Keratinocyte (primary cell): Measurements from ENCODE around the gene GDNF. TPM values are rescaled to one million over a fixed set of nuclear protein-coding genes. Genes with fewer than 3 reads are reported as not detected.

Experiments
- DNase-seq: peaks from one replicate; pipeline ENCODE4 v3.0.0-alpha.2; 2011; ENCODE audit warnings: low read depth, missing footprints, low spot score
- FAIRE-seq: peaks from 2 replicates; lab custom pipeline; 2011; peaks lifted over from hg19 to GRCh38; lab: Jason Lieb, UNC
- H2AFZ ChIP-seq: 2 replicates; pipeline ENCODE4 v1.6.0; 2012; ENCODE audit warnings: low read length, control low read depth, inconsistent platforms; ENCODE audit not compliant: control insufficient read depth
- H3K27ac ChIP-seq: 2 replicates; pipeline ENCODE4 v1.5.1; 2011; ENCODE audit warnings: low read length; ENCODE audit not compliant: control insufficient read depth, insufficient read depth
- H3K27me3 ChIP-seq: 3 replicates; pipeline ENCODE4 v1.6.0; 2011; ENCODE audit warnings: low read length; ENCODE audit not compliant: control insufficient read depth, insufficient read depth; ENCODE audit errors: extremely low read depth
- H3K36me3 ChIP-seq, 2 experiments: 2 replicates in 1 of 2; 3 replicates in 1 of 2; pipeline ENCODE4 v1.5.1; 2011; ENCODE audit warnings: low read length in 2 of 2, mild to moderate bottlenecking in 1 of 2; ENCODE audit not compliant: control insufficient read depth in 2 of 2, insufficient read depth in 2 of 2; ENCODE audit errors: extremely low read depth in 1 of 2
- H3K4me1 ChIP-seq: 3 replicates; pipeline ENCODE4 v1.5.1; 2011; ENCODE audit warnings: low read length; ENCODE audit not compliant: control insufficient read depth, insufficient read depth; ENCODE audit errors: extremely low read depth
- H3K4me2 ChIP-seq: 3 replicates; pipeline ENCODE4 v1.6.0; 2011; ENCODE audit warnings: low read depth, low read length; ENCODE audit not compliant: control insufficient read depth, insufficient read depth; ENCODE audit errors: extremely low read depth
- H3K4me3 ChIP-seq, 3 experiments: fragments of 200-600 bp in 1 of 3; sonication (generic) in 1 of 3; 2 replicates in 2 of 3; 3 replicates in 1 of 3; pipeline ENCODE4 v1.5.1; 2011 to 2016; ENCODE audit warnings: low read length in 3 of 3, mild to moderate bottlenecking in 3 of 3, control low read depth in 2 of 3, inconsistent platforms in 1 of 3, low read depth in 1 of 3, mixed read lengths in 1 of 3, mixed run types in 1 of 3, moderate library complexity in 1 of 3; ENCODE audit not compliant: control insufficient read depth in 2 of 3, insufficient read depth in 2 of 3; ENCODE audit errors: extremely low read depth in 1 of 3
- H3K79me2 ChIP-seq: 2 replicates; pipeline ENCODE4 v1.6.0; 2012; ENCODE audit warnings: low read length; ENCODE audit not compliant: control insufficient read depth, insufficient read depth
- H3K9ac ChIP-seq: 3 replicates; pipeline ENCODE4 v1.6.0; 2011; ENCODE audit warnings: low read length; ENCODE audit not compliant: control insufficient read depth, insufficient read depth; ENCODE audit errors: extremely low read depth
- H3K9me1 ChIP-seq: 3 replicates; pipeline ENCODE4 v1.6.0; 2011; ENCODE audit warnings: low read length; ENCODE audit not compliant: control insufficient read depth, insufficient read depth; ENCODE audit errors: extremely low read depth
- H3K9me3 ChIP-seq: 2 replicates; pipeline ENCODE4 v1.5.1; 2012; ENCODE audit warnings: low read depth, low read length; ENCODE audit not compliant: control insufficient read depth
- H4K20me1 ChIP-seq: 3 replicates; pipeline ENCODE4 v1.6.0; 2011; ENCODE audit warnings: low read length; ENCODE audit not compliant: control insufficient read depth, insufficient read depth; ENCODE audit errors: extremely low read depth
- EZH2 ChIP-seq: IDR thresholded peaks from one replicate; pipeline ENCODE4 v1.6.1; 2012; ENCODE audit warnings: inconsistent platforms, mild to moderate bottlenecking, low read length, moderate library complexity
- dilution Hi-C: fragments of 300-500 bp; cut with MboI; formaldehyde crosslinking; loops from one replicate; pipeline ENCODE4 v1.7.0; 2020; ENCODE audit warnings: low sequenced_read_pairs; ENCODE audit not compliant: extremely low pct_ligation_motif_present
- polyA plus RNA-seq, 5 experiments: library from polyadenylated mRNA; depleted of rRNA in 3 of 5; stranded (reverse) in 3 of 5; stranded (forward) in 1 of 5; unstranded in 1 of 5; fragments of >200 nt; gene quantifications; 1 replicate in 1 of 5; 2 replicates in 3 of 5; 3 replicates in 1 of 5; pipeline versions ENCODE4 v1.2.1 to v1.2.3, GENCODE V29; 2011 to 2012; ENCODE audit warnings: missing spikeins in 2 of 5, low read depth in 1 of 5, low replicate concordance in 1 of 5
- TF ChIP-seq, protein P1 (sequence below), 3 experiments: IDR thresholded peaks in 1 of 3; conservative IDR thresholded peaks in 1 of 3; optimal IDR thresholded peaks in 1 of 3; 2 replicates in 2 of 3; 3 replicates in 1 of 3; pipeline versions ENCODE3 to v1.5.1; 2011; ENCODE audit warnings: low read length in 3 of 3, mild to moderate bottlenecking in 3 of 3, moderate library complexity in 2 of 3, control low read depth in 1 of 3, inconsistent platforms in 1 of 3; ENCODE audit not compliant: insufficient read depth in 2 of 3; ENCODE audit errors: extremely low read depth in 1 of 3

The GDNF gene
- polyA plus RNA-seq, 1 donor (not counting 4 experiments of a cell fraction or from before 2014, with no cell fraction given), result 2.4 TPM

DNA sequence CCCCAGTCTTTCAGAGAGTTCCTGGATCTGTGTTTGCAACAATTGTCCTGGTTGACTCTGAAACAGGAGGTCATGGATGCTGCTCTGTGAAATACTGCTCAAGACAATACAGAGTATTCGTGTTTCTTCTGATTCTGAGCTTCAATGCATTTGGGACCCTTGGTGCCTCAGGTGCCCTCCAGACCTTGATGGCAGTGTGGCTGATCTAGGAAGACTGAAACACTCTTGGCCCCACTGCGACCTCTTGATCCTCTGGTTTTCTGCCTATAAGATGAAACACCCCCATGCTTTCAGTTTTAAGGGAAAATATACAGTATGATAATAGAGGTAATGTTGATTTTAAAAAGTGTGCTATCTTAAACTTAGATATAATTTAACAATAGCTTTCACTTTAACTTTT lies 67.6 kb downstream of the GDNF start:
- no peaks in the 10 kb centered on the region for H3K79me2 ChIP-seq
- FAIRE-seq (no peak), DNase-seq (no peak)
- H3K27ac ChIP-seq, result peak overlapping the region; percentile 60
- peaks cover 38% of the 10 kb centered on the region for H3K4me1 ChIP-seq
- no peaks in the 10 kb centered on the region for H3K36me3 ChIP-seq
- peak overlapping the region; percentile 23 for H3K4me2 ChIP-seq
- H3K4me3 ChIP-seq, result no peak overlapping the region
- H3K9ac ChIP-seq, result no peak overlapping the region
- H3K27me3 ChIP-seq, result no peaks in the 10 kb centered on the region
- H3K9me3 ChIP-seq, result no peaks in the 10 kb centered on the region
- peak overlapping the region; percentile 43 for H2AFZ ChIP-seq
- TF ChIP-seq, protein P1, sequence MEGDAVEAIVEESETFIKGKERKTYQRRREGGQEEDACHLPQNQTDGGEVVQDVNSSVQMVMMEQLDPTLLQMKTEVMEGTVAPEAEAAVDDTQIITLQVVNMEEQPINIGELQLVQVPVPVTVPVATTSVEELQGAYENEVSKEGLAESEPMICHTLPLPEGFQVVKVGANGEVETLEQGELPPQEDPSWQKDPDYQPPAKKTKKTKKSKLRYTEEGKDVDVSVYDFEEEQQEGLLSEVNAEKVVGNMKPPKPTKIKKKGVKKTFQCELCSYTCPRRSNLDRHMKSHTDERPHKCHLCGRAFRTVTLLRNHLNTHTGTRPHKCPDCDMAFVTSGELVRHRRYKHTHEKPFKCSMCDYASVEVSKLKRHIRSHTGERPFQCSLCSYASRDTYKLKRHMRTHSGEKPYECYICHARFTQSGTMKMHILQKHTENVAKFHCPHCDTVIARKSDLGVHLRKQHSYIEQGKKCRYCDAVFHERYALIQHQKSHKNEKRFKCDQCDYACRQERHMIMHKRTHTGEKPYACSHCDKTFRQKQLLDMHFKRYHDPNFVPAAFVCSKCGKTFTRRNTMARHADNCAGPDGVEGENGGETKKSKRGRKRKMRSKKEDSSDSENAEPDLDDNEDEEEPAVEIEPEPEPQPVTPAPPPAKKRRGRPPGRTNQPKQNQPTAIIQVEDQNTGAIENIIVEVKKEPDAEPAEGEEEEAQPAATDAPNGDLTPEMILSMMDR (optimal IDR thresholded peaks at IDR 0.05 in 1 of 3, IDR thresholded peaks at IDR 0.05 in 1 of 3, conservative IDR thresholded peaks at IDR 0.05 in 1 of 3; ENCODE audit: extremely low read depth in 1 of 3, insufficient read depth in 2 of 3, low read length in 3 of 3), result no peak
- no peak for TF ChIP-seq EZH2
- dilution Hi-C loops, result no loop called here
- H4K20me1 ChIP-seq, result no peaks in the 10 kb centered on the region
- H3K9me1 ChIP-seq, result peaks cover 2% of the 10 kb centered on the region

DNA sequence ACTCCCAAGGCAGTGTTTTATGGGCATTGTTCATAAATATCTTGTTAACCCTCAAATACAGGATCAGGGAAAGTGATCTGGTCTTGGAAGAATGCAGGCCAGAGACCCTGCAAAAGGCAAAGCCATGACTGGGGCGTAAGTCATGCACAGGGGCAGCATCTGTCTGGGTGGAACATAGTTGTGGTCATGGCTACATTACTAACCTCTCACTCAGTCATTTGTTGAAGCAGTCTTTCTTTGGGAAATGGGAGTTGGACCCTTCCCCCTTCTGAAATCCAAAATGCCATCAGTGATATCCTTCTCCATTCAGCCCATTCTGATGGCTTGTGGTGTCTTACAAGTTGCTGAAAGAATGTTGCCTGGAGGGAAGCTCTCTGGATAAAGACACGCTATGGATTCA lies 68.1 kb downstream of the GDNF start:
- TF ChIP-seq EZH2, result no peak
- TF ChIP-seq, protein P1 (optimal IDR thresholded peaks at IDR 0.05 in 1 of 3, IDR thresholded peaks at IDR 0.05 in 1 of 3, conservative IDR thresholded peaks at IDR 0.05 in 1 of 3; ENCODE audit: extremely low read depth in 1 of 3, insufficient read depth in 2 of 3, low read length in 3 of 3), result no peak
- Histone ChIP-seq H3K36me3 (no peaks in the 10 kb centered on the region), H3K4me3 (no peak overlapping the region), H3K9me3 (no peaks in the 10 kb centered on the region), H3K9me1 (peaks cover 2% of the 10 kb centered on the region), H3K4me1 (peaks cover 38% of the 10 kb centered on the region), H3K4me2 (peak overlapping the region; percentile 23), H2AFZ (peak overlapping the region; percentile 43), H3K27me3 (no peaks in the 10 kb centered on the region), H4K20me1 (no peaks in the 10 kb centered on the region), H3K27ac (peak overlapping the region; percentile 60), H3K9ac (no peak overlapping the region), H3K79me2 (no peaks in the 10 kb centered on the region)
- dilution Hi-C loops, result no loop called here
- peak; percentile 99 for FAIRE-seq
- DNase-seq, result peak; percentile 96
